IPS DF 6.9 (cell line): ENCODE measurements around the gene TM6SF1.
"Not testable (repeated sequence)": the region's sequence is repeated elsewhere in the genome, so short reads cannot be mapped to it uniquely, and the experiment has no call there.

Source experiments
- DNase-seq: peaks from one replicate; pipeline ENCODE4 v3.0.0-alpha.2; 2013; ENCODE audit warnings: low read depth, low spot score
- H3K27ac ChIP-seq: one replicate; pipeline ENCODE4 v1.5.1; 2013; ENCODE audit warnings: low read length, control low read depth
- H3K27me3 ChIP-seq: 2 replicates; pipeline ENCODE4 v1.6.1; 2013; ENCODE audit warnings: mild to moderate bottlenecking, low read length; ENCODE audit not compliant: control insufficient read depth, insufficient read depth
- H3K36me3 ChIP-seq: 2 replicates; pipeline ENCODE4 v1.6.1; 2013; ENCODE audit warnings: low read length; ENCODE audit not compliant: control insufficient read depth, insufficient read depth
- H3K4me1 ChIP-seq: 2 replicates; pipeline ENCODE4 v1.6.1; 2013; ENCODE audit warnings: low read length; ENCODE audit not compliant: control insufficient read depth, insufficient read depth
- H3K4me3 ChIP-seq: 2 replicates; pipeline ENCODE4 v1.5.1; 2013; ENCODE audit warnings: mild to moderate bottlenecking, low read length
- H3K9me3 ChIP-seq: 2 replicates; pipeline ENCODE4 v1.6.1; 2013; ENCODE audit warnings: low read length, inconsistent platforms; ENCODE audit not compliant: control insufficient read depth, insufficient read depth
- WGBS: extraction: QIAGEN DNeasy Blood & Tissue Kit; methylation state at CpG from one replicate; pipeline ENCODE4 v1.1.7; 2013; ENCODE audit warnings: mixed read lengths, missing lambda C conversion rate; ENCODE audit not compliant: insufficient read length, insufficient coverage; 5-methylcytosine and 5-hydroxymethylcytosine counted together

TM6SF1 gene

GRCh38 chr15:83153288-83153687, 45.8 kb downstream of the TM6SF1 start:
- Histone ChIP-seq H3K36me3 (peaks cover 2% of the 10 kb centered on the region; the same call in 1 of the 2 replicates), H3K4me3 (no peak overlapping the region), H3K27me3 (no peaks in the 10 kb centered on the region), H3K9me3 (no peaks in the 10 kb centered on the region), H3K4me1 (no peaks in the 10 kb centered on the region), H3K27ac (no peak overlapping the region)
- no peak for DNase-seq
- WGBS: no CpG with 5 or more reads among the region's 1 CpG

DNA sequence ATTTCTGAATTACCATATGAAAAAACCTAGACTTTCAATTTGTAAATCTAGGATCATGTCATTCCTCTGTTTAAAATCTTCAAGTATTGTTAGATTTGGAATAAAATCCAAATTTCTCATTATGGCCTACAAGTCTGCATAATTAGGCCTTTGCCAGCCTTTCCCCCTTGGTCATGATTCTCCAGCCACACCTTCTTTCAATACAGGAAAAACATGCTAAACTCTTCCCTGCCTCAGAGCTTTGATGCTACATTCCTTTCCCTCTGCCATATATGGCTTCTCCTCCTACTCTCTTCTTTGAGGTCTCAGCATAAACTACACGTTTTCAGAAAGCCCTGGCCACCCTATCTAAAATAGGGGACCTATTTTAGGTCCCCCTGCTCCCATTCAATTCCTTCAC, 48.5 kb downstream of the TM6SF1 start:
- Histone ChIP-seq H3K9me3 (no peaks in the 10 kb centered on the region), H3K27ac (no peak overlapping the region), H3K4me3 (no peak overlapping the region), H3K4me1 (no peaks in the 10 kb centered on the region), H3K36me3 (peaks cover 2% of the 10 kb centered on the region; the same call in 1 of the 2 replicates), H3K27me3 (no peaks in the 10 kb centered on the region; the same call in 1 of the 2 replicates)
- no peak for DNase-seq
- no CpG with 5 or more reads among the region's 1 CpG for WGBS

- Histone ChIP-seq H3K4me1 (no peaks in the 10 kb centered on the region), H3K27ac (no peak overlapping the region), H3K27me3 (no peaks in the 10 kb centered on the region; the same call in 1 of the 2 replicates), H3K4me3 (no peak overlapping the region), H3K36me3 (no peaks in the 10 kb centered on the region; the same call in 1 of the 2 replicates), H3K9me3 (no peaks in the 10 kb centered on the region)
- DNase-seq: no peak
- no CpG with 5 or more reads among the region's 1 CpG for WGBS
These were observed 50.9 kb downstream of the TM6SF1 start for GRCh38 chr15:83158393-83158792.

GRCh38 chr15:83160741-83161140, 53.3 kb downstream of the TM6SF1 start:
- no CpG with 5 or more reads among the region's 3 CpGs for WGBS
- Histone ChIP-seq H3K36me3 (no peaks in the 10 kb centered on the region; the same call in 1 of the 2 replicates), H3K4me1 (no peaks in the 10 kb centered on the region), H3K27ac (no peak overlapping the region), H3K27me3 (no peaks in the 10 kb centered on the region; the same call in 1 of the 2 replicates), H3K4me3 (no peak overlapping the region), H3K9me3 (no peaks in the 10 kb centered on the region)
- DNase-seq: no peak

- DNase-seq: no peak
- WGBS: no CpG with 5 or more reads among the region's 4 CpGs
- Histone ChIP-seq H3K4me3 (no peak overlapping the region), H3K9me3 (no peaks in the 10 kb centered on the region), H3K4me1 (no peaks in the 10 kb centered on the region; the same call in 1 of the 2 replicates), H3K27ac (no peak overlapping the region), H3K36me3 (no peaks in the 10 kb centered on the region), H3K27me3 (no peaks in the 10 kb centered on the region; the same call in 1 of the 2 replicates)
These were observed 55.6 kb downstream of the TM6SF1 start for GRCh38 chr15:83163032-83163431.

DNA sequence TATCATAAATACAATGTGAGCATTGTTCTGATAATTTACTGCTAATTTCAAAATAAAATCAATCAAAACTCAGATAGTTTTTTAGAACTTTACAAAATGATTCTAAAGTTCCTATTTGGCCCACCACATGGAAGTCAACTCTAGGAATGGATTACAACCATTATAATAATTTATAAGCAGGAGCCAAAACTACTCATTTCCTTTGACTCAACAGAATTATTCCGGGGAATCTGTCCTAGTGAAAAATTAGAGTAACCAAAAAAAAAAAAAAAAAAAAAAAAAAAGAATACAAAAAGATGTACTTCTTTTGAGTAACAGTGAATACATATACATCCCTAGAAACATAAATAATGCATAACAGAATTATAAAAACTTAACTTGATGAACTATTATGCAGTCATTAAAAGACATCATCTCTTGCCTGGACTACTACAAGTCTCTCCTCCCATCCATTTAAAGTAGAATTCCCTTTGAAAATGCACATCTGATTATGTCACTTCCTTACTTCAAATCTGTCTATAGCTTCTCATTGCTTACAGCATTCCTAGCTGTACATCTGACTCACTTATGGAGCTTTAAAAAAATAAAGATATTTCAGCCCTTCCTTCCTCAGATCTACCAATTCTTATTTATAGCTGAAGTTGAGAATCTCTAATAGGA, 56.8 kb downstream of the TM6SF1 start:
- no peak for DNase-seq
- H3K9me3 ChIP-seq: no peaks in the 10 kb centered on the region
- H3K27me3 ChIP-seq: no peaks in the 10 kb centered on the region; the same call in 1 of the 2 replicates
- no peaks in the 10 kb centered on the region; the same call in 1 of the 2 replicates for H3K4me1 ChIP-seq
- no peaks in the 10 kb centered on the region for H3K36me3 ChIP-seq
- no CpG with 5 or more reads among the region's 1 CpG for WGBS
- no peak overlapping the region for H3K4me3 ChIP-seq
- no peak overlapping the region for H3K27ac ChIP-seq

- H3K4me1 ChIP-seq: no peaks in the 10 kb centered on the region; the same call in 1 of the 2 replicates
- H3K27ac ChIP-seq: no peak overlapping the region
- no peak for DNase-seq
- H3K9me3 ChIP-seq: no peaks in the 10 kb centered on the region
- H3K36me3 ChIP-seq: no peaks in the 10 kb centered on the region
- no peak overlapping the region for H3K4me3 ChIP-seq
- no CpG with 5 or more reads among the region's 4 CpGs for WGBS
- H3K27me3 ChIP-seq: no peaks in the 10 kb centered on the region; the same call in 1 of the 2 replicates
These were observed 57.4 kb downstream of the TM6SF1 start for GRCh38 chr15:83164771-83165404.

DNA sequence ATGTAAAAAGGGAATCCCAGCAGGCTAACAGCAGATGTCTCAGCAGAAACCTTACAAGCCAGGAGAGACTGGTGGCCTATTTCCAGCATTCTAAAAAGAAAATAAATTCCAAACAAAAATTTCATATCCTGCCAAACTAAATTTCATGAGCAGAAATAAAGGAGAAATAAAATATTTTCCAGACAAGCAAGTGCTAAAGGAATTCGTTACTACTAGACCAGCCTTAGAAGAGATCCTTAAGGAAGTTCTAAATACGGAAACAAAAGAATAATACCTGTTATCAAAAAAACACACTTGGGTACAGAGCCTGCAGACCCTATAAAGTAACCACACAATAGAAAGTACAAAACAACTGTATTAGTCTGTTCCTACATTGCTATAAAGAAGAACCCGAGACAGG, 58.8 kb downstream of the TM6SF1 start:
- no peaks in the 10 kb centered on the region for H3K27me3 ChIP-seq
- H3K36me3 ChIP-seq: no peaks in the 10 kb centered on the region
- no peaks in the 10 kb centered on the region; the same call in 1 of the 2 replicates for H3K4me1 ChIP-seq
- no peaks in the 10 kb centered on the region for H3K9me3 ChIP-seq
- DNase-seq: no peak
- H3K27ac ChIP-seq: no peak overlapping the region
- H3K4me3 ChIP-seq: no peak overlapping the region
- no CpG with 5 or more reads among the region's 3 CpGs for WGBS

GRCh38 chr15:83166830-83167229, 59.4 kb downstream of the TM6SF1 start:
- Histone ChIP-seq H3K9me3 (no peaks in the 10 kb centered on the region), H3K27me3 (no peaks in the 10 kb centered on the region), H3K4me1 (no peaks in the 10 kb centered on the region; the same call in 1 of the 2 replicates), H3K4me3 (no peak overlapping the region), H3K27ac (no peak overlapping the region), H3K36me3 (no peaks in the 10 kb centered on the region)
- WGBS: no CpG with 5 or more reads among the region's 2 CpGs
- DNase-seq: no peak

DNA sequence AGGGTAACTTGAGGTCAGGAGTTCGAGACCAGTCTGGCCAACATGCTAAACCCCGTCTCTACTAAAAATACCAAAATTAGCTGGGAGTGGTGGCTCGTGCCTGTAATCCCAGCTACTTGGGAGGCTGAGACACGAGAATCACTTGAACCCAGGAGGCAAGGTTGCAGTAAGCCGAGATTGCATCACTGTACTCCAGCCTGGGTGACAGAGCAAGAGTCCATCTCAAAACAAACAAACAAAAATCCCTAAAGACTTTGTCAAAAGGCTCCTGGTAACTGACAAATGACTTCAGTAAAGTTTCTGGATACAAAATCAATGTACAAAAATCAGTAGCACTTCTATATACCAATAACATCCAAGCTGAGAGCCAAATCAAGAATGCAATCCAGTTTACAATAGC, 62.1 kb downstream of the TM6SF1 start:
- not testable (repeated sequence) for H3K27me3 ChIP-seq, H3K4me1 ChIP-seq, H3K4me3 ChIP-seq, DNase-seq, H3K9me3 ChIP-seq, H3K27ac ChIP-seq, H3K36me3 ChIP-seq
- WGBS: no CpG with 5 or more reads among the region's 5 CpGs
